HG02981 (cell line): ENCODE data around the gene MORN4.
"Not testable (repeated sequence)": the region's sequence is repeated elsewhere in the genome, so short reads cannot be mapped to it uniquely, and the experiment has no call there.

ENCODE experiments used
- ATAC-seq: cut with Tn5 transposase; IDR thresholded peaks from one replicate; pipeline ENCODE4 v1.9.1; 2021; ENCODE audit warnings: mild to moderate bottlenecking, moderate library complexity; ENCODE audit not compliant: unreplicated experiment

The MORN4 gene

DNA sequence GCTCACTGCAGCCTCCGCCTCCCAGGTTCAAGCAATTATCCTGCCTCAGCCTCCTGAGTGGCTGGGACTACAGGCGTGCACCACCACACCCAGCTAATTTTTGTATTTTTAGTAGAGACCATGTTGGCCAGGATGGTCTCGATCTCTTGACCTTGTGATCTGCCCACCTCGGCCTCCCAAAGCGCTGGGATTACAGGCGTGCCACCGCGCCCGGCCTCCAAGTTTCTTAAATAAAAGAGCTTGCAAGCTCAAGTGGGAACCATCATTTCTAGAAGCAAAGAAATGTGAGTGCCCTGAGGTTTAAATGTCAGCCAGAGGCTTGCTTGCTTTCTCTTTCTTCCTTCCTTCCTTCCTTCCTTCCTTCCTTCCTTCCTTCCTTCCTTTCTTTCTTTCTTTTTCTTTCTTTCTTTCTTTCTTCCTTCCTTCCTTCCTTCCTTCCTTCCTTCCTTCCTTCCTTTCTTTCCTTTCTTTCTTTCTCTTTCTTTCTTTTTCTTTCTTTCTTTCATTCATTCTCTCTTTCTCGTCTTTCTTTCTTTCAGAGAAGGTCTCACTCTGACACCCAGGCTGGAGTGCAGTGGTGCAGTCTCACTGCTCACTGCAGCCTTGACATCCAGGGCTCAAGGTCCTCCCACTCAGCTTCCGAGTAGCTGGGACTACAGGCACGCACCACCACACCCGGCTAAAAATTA is 9.3 kb upstream of the MORN4 start:
- ATAC-seq: not testable (repeated sequence)

DNA sequence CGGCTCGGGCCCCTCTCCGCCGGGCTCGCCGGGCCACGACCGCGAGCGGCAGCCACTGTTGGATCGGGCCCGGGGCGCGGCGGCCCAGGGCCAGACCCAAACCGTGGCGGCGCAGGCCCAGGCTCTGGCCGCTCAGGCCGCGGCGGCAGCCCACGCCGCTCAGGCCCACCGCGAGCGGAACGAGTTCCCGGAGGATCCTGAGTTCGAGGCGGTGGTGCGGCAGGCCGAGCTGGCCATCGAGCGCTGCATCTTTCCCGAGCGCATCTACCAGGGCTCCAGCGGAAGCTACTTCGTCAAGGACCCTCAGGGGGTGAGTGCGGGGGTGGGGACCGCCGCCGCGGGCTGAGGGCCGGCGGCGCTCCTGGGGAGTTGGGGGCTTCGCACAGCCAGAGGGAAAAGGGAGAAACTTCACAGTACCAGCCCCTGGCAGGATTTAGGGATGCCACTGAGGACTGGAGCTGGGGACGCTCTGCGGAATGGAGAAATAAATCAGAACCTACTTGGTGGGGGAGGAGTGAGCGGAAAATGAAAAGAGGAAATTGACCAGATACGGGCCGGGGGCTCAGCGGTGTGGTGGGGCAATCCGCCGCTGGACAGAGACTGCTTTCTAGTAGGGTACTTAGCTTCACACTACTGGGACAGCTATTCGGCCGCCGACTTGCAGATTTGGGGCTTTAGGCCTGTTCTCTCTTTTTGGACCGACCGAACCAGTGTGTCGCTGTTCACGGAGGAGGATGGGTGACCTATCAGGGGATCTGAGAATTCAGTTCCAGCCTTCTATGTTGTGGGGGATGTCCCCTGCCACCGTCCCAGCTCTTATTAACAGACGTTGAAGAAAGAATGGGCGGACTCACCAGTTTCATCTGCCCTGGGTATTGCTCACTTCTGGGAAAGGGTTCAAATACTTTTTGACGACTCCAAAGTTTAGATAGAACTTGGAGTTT is 7.8 kb upstream of the MORN4 start:
- peak; percentile 9 for ATAC-seq

DNA sequence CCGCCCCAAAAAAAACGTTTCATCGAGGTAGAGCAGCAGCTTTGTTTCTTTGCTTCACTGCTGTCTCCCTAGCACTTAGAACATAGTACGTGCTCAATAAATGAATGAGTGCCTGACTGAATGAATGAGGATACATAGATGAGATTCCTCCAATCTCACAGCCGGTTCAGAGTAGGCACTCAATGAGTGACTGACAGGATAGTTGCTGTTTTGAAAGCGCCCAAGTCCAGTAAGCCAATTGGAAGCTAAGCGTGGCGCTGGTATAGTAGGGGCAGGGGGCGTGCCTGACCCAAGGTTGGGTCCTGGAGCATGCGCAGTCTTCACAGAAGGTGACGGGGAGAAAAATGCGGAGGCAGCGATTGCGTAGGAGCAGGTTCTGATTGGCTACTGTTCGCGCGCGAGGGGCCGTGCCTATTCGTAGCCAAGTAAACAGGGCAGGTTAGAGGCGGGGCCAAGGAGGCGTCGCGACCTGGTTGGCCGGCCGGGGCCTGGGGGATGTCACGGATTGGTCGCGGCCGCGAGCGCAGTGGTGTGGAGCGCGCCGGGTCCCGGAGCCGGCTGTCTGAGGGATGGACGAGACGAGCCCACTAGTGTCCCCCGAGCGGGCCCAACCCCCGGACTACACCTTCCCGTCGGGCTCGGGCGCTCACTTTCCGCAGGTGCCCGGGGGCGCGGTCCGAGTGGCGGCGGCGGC is 7.0 kb upstream of the MORN4 start, which contains the start of gene PI4K2A:
TSS of gene PI4K2A (plus strand) at position 498 of the 694 bp plus-strand sequence. CDS start at position 570, 72 bp downstream.
- peak; percentile 98 for ATAC-seq

DNA sequence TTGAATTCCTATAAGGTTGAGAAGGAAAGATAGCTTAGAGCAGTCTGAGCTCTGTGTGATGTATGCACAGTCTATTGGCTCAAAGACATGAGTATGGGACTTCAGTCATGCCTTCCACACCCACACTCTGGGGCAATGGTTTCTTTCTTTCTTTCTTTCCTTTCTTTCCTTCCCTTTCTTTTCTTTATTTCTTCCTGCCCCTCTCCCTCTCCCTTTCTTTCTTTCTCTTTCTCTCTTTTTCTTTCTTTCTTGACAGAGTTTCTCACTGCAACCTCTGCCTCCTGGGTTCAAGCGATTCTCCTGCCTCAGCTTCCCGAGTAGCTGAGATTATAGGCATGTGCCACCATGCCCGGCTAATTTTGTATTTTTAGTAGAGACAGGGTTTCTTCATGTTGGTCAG is 5.8 kb upstream of the MORN4 start:
- ATAC-seq: not testable (repeated sequence)

DNA sequence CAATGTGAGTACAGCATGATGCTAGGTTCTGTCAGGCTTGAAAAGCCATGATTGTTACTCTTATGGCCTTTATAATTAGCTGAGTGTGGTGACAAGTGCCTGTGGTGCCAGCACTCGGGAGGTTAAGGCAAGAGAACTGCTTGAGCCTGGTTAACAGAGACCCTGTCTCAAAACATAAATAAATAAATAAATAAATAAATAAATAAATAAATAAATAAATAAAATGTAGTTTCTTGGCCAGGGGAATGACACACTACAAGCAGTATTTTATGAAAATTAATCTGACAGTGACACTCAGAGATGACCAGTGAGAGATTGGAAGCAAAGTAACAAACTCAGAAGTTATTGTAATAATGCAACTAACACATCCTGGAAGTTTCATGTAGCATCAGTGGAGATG is 2.3 kb upstream of the MORN4 start:
- no peak for ATAC-seq

DNA sequence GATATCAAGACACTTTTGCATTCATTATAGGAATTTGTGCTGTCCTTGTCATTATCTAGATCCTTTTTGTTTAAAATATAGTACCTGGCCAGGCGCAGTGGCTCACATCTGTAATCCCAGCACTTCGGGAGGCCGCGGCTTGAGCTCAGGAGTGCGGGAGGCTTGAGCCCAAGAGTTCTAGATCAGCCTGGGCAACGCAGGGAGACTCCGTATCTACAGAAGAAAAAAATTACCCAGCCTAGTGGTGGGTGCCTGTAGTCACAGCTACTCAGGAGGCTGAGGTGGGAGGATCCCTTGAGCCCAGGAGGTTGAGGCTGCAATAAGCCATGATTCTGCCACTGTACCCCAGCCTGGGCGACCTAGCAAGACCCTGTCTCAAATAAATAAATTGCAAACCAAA is 621 bp upstream of the MORN4 start:
- no peak for ATAC-seq

DNA sequence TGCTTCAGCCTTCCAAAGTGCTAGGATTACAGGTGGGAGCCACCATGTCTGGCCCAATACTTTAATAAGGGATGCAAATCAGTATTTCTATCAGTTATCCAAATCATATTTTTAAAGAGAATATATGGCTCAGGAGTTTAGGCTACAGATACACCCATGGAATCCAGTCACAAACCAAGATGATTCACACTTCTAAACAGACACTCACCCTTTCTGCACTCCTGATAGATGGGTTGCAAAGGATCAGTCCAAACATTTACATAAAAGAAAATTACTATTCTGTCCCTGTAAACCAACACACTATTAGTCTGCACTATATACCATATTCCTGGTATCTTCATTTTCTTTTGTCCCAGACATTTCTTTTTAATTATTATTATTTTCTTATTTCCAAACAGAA is 2.2 kb downstream of the MORN4 start:
- no peak for ATAC-seq

DNA sequence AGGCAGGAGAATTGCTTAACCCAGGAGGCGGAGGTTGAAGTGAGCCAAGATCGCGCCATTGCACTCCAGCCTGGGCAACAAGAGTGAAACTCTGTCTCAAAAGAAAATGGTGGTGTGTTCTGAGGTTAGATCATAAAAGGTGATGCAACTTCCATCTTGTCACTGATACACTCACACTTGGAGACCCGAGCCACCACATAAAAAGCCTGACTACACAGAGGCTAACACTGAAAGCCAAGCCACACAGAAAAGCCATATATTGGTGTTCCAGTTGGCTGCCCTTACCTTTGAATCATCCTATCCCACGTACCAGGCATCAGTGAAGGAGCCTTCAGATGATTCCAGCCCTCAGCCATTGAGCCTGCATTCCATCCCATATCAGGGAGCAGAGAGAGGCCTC is 4.0 kb downstream of the MORN4 start:
- no peak for ATAC-seq

DNA sequence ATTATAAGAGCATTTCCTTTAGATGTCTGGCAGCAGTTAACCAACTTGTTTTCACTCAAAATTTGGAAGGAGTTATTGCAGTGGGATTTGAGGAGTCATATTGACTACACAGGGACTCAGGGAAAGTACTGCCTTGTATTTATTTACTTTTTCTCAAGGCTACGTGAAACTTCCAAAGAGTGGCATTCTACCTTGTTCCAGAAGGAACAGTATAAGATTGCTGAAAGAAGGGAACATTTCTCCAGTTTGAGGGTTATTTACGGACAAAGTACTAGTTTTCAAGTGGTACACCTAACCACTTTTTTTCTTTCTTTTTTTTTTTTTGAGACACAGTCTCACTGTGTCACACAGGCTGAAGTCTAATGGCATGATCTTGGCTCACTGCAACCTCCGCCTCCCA is 5.1 kb downstream of the MORN4 start:
- ATAC-seq: no peak

DNA sequence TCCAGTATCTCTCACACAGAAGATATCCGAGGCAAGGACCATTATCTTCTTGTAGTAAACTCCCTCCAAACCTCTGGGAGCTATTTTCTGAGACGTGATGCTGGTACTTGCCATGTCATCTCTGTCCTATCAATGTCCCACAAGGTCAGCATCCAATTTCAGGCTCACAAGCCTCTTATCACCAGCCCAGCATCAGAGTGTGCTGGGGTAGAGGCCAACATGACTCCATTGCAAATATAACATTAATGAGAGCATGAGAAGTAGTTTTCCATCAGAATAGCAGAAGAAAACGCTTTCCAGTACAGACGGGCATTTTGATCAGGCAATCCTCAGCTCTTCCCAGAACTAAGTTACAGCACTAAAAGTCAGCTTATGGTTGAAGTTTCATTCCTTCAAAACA is 5.6 kb downstream of the MORN4 start:
- ATAC-seq: no peak

DNA sequence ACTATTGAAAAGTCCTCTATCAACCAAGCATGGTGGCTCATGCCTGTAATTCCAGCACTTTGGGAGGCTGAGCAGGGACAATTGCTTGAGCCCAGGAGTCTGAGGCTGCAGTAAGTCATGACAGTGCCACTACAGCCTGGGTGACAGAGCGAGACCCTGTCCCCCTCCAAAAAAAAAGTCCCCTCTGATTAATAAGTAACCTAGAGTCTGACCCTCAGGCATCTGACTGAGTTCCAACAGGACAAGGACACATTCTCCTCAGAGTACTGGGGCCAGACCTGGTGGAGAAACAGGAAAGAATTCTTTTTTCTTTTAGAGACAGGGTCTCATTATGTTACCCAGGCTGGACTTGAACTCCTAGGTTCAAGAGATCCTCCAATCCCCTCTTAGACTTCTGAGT is 10.0 kb downstream of the MORN4 start:
- no peak for ATAC-seq

DNA sequence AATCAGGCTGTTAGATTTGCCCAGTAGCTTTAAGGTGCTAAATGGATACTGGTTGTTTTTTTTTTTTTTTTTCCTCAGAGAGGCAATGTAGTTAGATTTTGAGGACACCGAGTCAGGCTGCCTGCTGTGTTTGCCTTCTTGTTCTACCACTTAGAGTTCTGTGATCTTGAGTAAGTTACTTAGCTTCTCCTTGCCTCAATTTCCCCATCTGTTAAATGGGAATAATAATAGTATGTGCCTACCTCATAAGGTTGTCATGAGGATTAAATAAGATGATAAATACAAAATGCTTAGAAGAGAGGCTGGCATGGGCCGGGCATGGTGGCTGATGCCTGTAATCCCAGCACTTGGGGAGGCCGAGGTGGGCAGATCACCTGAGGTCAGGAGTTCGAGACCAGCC is 14.6 kb downstream of the MORN4 start:
- ATAC-seq: no peak

DNA sequence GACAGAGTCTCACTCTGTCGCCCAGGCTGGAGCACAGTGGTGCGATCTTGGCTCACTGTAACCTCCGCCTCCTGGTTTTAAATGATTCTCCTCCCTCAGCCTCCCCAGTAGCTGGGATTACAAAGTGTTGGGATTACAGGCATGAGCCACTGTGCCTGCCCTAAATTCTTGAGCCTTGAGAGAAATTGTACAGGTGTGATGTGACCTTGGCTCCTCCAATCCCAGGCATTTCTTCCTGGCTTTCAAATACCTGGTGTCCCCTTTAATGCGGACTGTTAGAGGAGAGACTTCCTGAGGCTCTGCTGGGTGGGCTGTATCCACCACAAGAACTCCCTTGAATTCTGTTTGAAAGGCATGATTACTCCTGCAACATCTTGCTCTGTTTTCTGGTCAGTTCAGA is 15.0 kb downstream of the MORN4 start:
- ATAC-seq: no peak

DNA sequence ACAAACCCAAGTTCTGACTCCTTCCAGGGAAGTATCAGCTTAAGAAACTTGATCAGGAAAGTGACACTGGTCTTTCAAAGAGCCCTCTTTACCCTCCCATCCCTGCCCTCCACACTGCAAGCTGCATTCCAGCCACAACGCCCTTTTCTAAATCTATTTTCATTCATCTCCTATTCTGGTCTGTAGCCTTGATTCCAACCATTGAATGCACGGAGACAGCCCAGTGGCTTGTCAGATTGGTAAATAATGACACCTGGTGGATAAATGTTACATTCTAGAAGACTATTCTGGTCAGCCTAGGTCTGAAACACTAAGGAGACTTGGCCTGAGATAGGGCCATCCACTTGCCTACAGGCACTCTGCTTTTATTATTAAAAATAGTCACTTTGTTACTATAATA is 20.9 kb downstream of the MORN4 start:
- no peak for ATAC-seq

DNA sequence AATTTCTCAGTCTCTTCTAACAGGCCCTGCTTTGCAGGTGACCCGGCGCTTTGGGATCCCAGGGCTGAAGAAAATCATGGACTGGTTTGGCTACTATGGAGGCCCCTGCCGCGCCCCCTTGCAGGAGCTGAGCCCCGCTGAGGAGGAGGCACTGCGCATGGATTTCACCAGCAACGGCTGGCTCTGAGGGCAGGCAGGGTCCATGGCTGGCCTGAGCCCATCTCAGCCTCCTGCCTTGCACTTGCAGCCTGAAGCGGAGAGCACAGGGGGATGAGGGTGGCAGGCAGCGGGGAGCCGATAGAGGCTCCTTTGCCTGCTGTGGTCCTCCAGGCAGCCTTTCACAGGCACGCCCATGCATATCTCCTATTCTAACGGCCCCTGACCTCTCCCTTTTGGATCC is 21.8 kb downstream of the MORN4 start:
- ATAC-seq: no peak

DNA sequence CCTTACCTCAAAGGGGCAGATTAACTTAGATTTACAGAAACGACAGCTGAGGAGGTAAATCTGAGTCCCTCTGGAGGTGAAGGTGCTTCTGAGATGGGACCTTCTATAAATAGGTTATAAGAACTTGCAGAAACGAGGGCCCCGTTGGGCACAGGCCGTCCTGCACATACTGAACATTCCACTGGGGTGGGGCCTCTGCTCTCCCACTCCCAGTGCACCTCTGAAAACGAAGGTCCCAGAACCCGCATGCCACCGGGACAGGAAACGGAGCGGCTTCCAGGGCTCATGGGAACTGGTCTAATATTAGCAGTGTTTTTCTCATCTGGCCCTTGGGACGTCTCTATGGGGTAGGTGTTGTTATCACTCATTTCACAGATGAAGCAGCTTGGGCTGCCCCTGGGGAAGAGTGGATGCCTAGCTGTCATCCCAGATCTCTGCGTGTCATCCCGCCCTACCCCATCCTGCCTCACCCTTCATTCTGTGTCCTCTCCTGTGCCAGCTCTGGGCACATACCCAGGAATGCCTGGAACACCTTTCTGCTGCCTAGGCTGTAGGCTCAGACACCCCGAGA is 24.2 kb downstream of the MORN4 start:
- no peak for ATAC-seq

DNA sequence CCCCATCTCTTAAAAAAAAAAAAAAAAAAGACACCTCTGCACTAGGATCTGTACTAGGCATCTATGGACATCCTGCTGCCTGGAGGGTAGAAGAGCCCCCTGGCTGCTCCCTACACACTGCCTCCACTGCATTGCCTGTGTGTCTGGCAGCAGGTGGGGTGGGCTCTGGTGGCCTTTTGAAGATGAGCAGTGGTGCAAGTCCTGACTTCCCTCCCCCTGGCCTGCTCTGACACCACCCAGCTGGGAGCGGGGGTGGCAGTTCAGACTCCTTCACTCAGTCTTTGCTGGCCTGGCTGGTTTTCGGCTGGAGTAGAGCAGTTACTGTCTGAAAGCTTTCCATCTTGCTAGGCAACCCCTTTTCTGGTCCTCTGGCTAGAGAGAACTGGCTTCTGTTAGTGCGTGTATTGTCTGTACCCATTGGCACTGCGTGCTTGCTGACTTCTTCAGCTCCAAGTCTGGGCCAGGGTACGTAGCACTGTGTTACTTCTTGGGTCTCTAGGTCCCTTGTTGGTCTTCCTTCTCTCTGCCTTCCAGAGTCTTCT is 26.1 kb downstream of the MORN4 start:
- no peak for ATAC-seq

DNA sequence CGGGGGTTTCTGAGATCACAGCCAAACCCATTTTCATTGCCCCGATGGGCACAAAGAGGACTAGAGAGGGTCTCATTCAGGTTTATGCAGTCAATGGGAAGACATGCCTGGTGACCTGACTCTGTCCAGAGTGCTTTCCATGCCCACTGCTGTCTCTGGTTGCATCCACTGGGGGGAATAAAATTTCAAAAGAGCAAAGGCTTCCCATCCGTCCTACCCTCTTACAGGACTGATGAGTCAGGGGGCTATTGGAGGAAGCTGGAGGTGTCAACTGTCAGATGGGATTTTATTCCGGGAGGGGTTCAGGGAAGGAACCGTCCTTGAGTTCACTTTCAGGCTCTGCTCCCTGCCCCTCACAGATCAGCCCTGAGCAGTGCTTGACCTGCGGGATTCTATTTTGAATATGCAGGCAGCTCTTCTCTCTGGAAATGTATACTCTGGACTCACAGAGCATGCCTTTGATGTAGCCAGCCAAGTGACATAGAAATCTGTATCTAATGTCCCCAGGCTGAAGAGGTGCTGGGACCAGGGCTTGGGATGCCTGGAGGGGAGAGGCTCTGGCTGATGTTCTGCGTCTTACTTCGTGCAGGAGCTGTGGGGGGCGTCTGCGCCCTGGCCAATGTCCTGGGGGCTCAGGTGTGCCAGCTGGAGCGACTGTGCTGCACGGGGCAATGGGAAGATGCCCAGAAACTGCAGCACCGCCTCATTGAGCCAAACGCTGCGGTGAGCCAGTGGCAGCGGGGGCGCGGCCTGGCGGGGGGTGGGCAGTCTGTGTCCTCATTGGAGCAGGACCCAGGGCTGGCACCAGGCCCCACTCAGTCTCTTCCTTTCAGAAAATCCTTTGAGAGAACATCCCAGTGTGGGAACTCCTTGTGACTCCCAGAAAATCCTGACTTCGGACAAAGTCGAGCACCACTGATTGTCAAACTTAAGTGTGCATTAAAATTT is 31.8 kb downstream of the MORN4 start:
- ATAC-seq: no peak

DNA sequence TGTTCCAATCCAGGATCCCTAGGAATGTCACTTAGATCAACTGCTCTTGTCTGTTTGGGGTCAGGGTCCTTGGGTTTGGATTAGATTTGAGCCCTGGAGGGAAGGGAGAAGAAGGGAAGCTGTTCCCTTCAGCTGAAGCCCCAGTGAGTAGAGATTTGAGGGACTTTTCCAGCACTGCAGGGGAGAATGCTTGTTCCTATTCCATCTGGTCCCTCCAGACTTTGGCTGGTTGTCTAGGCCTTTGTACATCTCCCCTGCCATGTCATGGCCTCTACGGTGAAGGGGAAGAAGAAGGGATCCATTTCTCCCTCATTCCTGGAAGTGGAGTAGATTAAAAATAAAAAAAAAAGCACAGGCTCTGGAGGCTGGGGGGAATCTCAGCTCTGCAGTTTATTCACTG is 32.7 kb downstream of the MORN4 start:
- no peak for ATAC-seq

DNA sequence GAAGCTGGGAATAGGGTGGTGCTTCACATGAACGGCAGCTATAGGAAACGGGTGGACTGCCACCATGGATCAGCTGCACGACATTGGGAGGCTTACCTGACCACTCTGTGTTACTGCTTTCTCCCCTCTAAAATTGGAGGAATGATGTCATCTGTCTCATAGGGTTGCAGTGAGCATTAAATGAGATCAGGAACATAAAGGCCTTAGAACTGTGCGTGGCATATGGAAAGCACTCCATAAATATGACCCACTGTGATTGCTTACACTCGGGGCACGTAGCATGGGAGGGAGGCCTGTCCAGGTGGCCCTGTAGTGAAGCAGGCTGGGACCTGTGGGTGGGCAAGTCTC is 34.1 kb downstream of the MORN4 start:
- no peak for ATAC-seq
